ENCODE results near the gene GALNT2. TPM values are rescaled to one million over a fixed set of nuclear protein-coding genes. Genes with fewer than 3 reads are reported as not detected.

GALNT2 gene
- total and polyA plus RNA-seq, 8 donors = 18.3 to 118 (median 57.3) TPM

GRCh38 chr1:230153641-230154296, 86.7 kb downstream of the GALNT2 start:
- 60 to 64% methylated on average over 11 of the region's 11 CpGs for WGBS, 2 donors
- Histone ChIP-seq H3K27me3 (no peaks in the 10 kb centered on the region), H3K4me1 (peaks cover 20 to 59% (median 21%) of the 10 kb centered on the region in 3 donors), H3K9me3 (no peaks in the 10 kb centered on the region), H3K27ac (peak overlapping the region in 2 of 4 donors; percentile 23 to 50), H3K36me3 (no peaks in the 10 kb centered on the region), H3K4me3 (no peak overlapping the region)
- FAIRE-seq (no peak), DNase-seq (no peak), ATAC-seq (peak in 2 of 4 donors; percentile 6 to 40)
- TF ChIP-seq CTCF (IDR thresholded peaks at IDR 0.05) = no peak
- intact Hi-C loops (cut with DNase I) = no loop called here

- intact Hi-C loops (cut with DNase I) = no loop called here
- FAIRE-seq (no peak), ATAC-seq (peak in 2 of 4 donors; percentile 10 to 22), DNase-seq (no peak)
- WGBS, 2 donors = 39 to 44% methylated on average over 19 of the region's 19 CpGs
- Histone ChIP-seq H3K36me3 (no peaks in the 10 kb centered on the region), H3K4me1 (peaks cover 27 to 54% (median 31%) of the 10 kb centered on the region in 3 donors), H3K27ac (peak overlapping the region in 2 of 4 donors; percentile 22 to 50), H3K9me3 (no peaks in the 10 kb centered on the region), H3K27me3 (no peaks in the 10 kb centered on the region), H3K4me3 (no peak overlapping the region)
- TF ChIP-seq CTCF (IDR thresholded peaks at IDR 0.05) = no peak
These were observed 88.0 kb downstream of the GALNT2 start for GRCh38 chr1:230155021-230155420.

GRCh38 chr1:230156068-230156467, 89.0 kb downstream of the GALNT2 start:
- 51 to 55% methylated on average over 4 of the region's 5 CpGs for WGBS, 2 donors
- no peak for FAIRE-seq
- no peak for ATAC-seq
- TF ChIP-seq CTCF (IDR thresholded peaks at IDR 0.05) = no peak
- Histone ChIP-seq H3K4me3 (no peak overlapping the region), H3K27me3 (no peaks in the 10 kb centered on the region), H3K36me3 (no peaks in the 10 kb centered on the region), H3K27ac (no peak overlapping the region), H3K9me3 (no peaks in the 10 kb centered on the region), H3K4me1 (peaks cover 27 to 56% (median 32%) of the 10 kb centered on the region in 3 donors)
- DNase-seq = no peak
- intact Hi-C loops (cut with DNase I) = no loop called here

- WGBS, 2 donors = 45 to 51% methylated on average over 4 of the region's 4 CpGs
- no peaks in the 10 kb centered on the region for H3K27me3 ChIP-seq
- no peaks in the 10 kb centered on the region for H3K9me3 ChIP-seq
- DNase-seq = no peak
- no peak for ATAC-seq
- no peak for TF ChIP-seq CTCF (IDR thresholded peaks at IDR 0.05)
- H3K27ac ChIP-seq = no peak overlapping the region
- no peaks in the 10 kb centered on the region for H3K36me3 ChIP-seq
- intact Hi-C loops (cut with DNase I) = no loop called here
- FAIRE-seq = no peak
- H3K4me1 ChIP-seq = peaks cover 27 to 56% (median 32%) of the 10 kb centered on the region in 3 donors
- H3K4me3 ChIP-seq = no peak overlapping the region
These were observed 89.5 kb downstream of the GALNT2 start for GRCh38 chr1:230156536-230156935.

Measured in pancreas (tissue), 10 donors.